HepG2 (cell line): ENCODE measurements around the gene FAM53B. TPM values are rescaled to one million over a fixed set of nuclear protein-coding genes. Genes with fewer than 3 reads are reported as not detected.
A peak's percentile ranks its signal among the peaks of the same experiment; 100 is the strongest.

Experiments
- ATM ChIP-seq: fragments of 450-650 bp; IDR thresholded peaks from 2 replicates; pipeline ENCODE4 v1.7.1; 2017; ENCODE audit warnings: mild to moderate bottlenecking, borderline replicate concordance
- ETV5 ChIP-seq: IDR thresholded peaks from 2 replicates; pipeline ENCODE4 v1.6.1; 2018; ENCODE audit warnings: missing biosample characterization, missing genetic modification reagents, inconsistent platforms, borderline replicate concordance
- FOSL1 ChIP-seq: sonication (generic); formaldehyde crosslinking; IDR thresholded peaks from 2 replicates; pipeline ENCODE4 v1.9.0; 2021; ENCODE audit warnings: missing genetic modification reagents, borderline replicate concordance
- FOXO1 ChIP-seq: sonication (generic); formaldehyde crosslinking; IDR thresholded peaks from 2 replicates; pipeline ENCODE4 v1.4.0; 2020; ENCODE audit warnings: missing genetic modification reagents
- HDAC2 ChIP-seq: sonication (generic); formaldehyde crosslinking; IDR thresholded peaks from 2 replicates; pipeline ENCODE4 v1.4.0; 2020; ENCODE audit warnings: missing genetic modification reagents
- IKZF4 ChIP-seq: sonication (generic); formaldehyde crosslinking; IDR thresholded peaks from 2 replicates; pipeline ENCODE4 v1.5.1; 2020; ENCODE audit warnings: borderline replicate concordance, mild to moderate bottlenecking, low read depth, missing genetic modification reagents; ENCODE audit errors: not compliant biosample characterization
- MAFK ChIP-seq, 2 experiments: IDR thresholded peaks in 1 of 2; conservative IDR thresholded peaks in 1 of 2; 2 replicates each; pipeline ENCODE4 v1.6.1; 2011; ENCODE audit warnings: improper control_type of control experiment in 2 of 2, low read length in 2 of 2
- MAX ChIP-seq: IDR thresholded peaks from 2 replicates; pipeline ENCODE4 v1.6.1; 2012; ENCODE audit warnings: inconsistent platforms
- MYC ChIP-seq: sonication (generic); formaldehyde crosslinking; IDR thresholded peaks from 2 replicates; pipeline ENCODE4 v1.9.0; 2021; ENCODE audit warnings: missing genetic modification reagents, borderline replicate concordance
- NAIF1 ChIP-seq: sonication (generic); formaldehyde crosslinking; IDR thresholded peaks from 2 replicates; pipeline ENCODE4 v1.5.0; 2020; ENCODE audit warnings: mild to moderate bottlenecking, missing genetic modification reagents, borderline replicate concordance
- PAXIP1 ChIP-seq: sonication (generic); formaldehyde crosslinking; conservative IDR thresholded peaks from 2 replicates; pipeline ENCODE4 v1.4.0; 2020; ENCODE audit warnings: mild to moderate bottlenecking, missing genetic modification reagents, moderate library complexity
- PHF21A ChIP-seq: sonication (generic); formaldehyde crosslinking; IDR thresholded peaks from 2 replicates; pipeline ENCODE4 v1.5.0; 2020; ENCODE audit warnings: mild to moderate bottlenecking, missing genetic modification reagents
- POLR2AphosphoS5 ChIP-seq: IDR thresholded peaks from 2 replicates; pipeline ENCODE4 v1.6.1; 2012; ENCODE audit warnings: low read depth, low read length
- PRMT3 ChIP-seq: sonication (generic); formaldehyde crosslinking; IDR thresholded peaks from 2 replicates; pipeline ENCODE4 v1.8.1; 2022; ENCODE audit warnings: low read depth, mild to moderate bottlenecking, moderate library complexity, missing genetic modification reagents, borderline replicate concordance
- TAF15 ChIP-seq: fragments of 200-400 bp; formaldehyde crosslinking; IDR thresholded peaks from one replicate; pipeline ENCODE4 v1.6.1; 2018; ENCODE audit warnings: mild to moderate bottlenecking, low read depth, low read length; ENCODE audit not compliant: poor library complexity, severe bottlenecking
- ZFP90 ChIP-seq: sonication (generic); formaldehyde crosslinking; IDR thresholded peaks from 2 replicates; pipeline ENCODE4 v1.8.0; 2022; ENCODE audit warnings: missing genetic modification reagents, mild to moderate bottlenecking, inconsistent platforms, borderline replicate concordance
- ZKSCAN5 ChIP-seq: sonication (generic); formaldehyde crosslinking; IDR thresholded peaks from 2 replicates; pipeline ENCODE4 v1.5.1; 2020; ENCODE audit warnings: mild to moderate bottlenecking, missing genetic modification reagents
- ZNF83 ChIP-seq: sonication (generic); formaldehyde crosslinking; IDR thresholded peaks from 2 replicates; pipeline ENCODE4 v1.4.0; 2020; ENCODE audit warnings: missing genetic modification reagents, mild to moderate bottlenecking, borderline replicate concordance
- polyA plus RNA-seq, 8 experiments: library from polyadenylated mRNA; depleted of rRNA in 3 of 8; stranded (reverse) in 7 of 8; unstranded in 1 of 8; fragments of >200 nt; fragmentation: Illumina TruSeq in 4 of 8; extraction: Trizol in 4 of 8; gene quantifications; 2 replicates each; pipeline versions ENCODE4 v1.2.1 to v1.2.3, GENCODE V29; 2011 to 2016; ENCODE audit warnings: low read depth in 4 of 8, missing spikeins in 1 of 8, mixed read lengths in 1 of 8; ENCODE audit not compliant: insufficient read depth in 1 of 8
- total RNA-seq, 5 experiments: library from RNA; depleted of rRNA; stranded (reverse); fragments of >200 nt; fragmentation: Illumina TruSeq; extraction: Trizol; gene quantifications; 2 replicates each; pipeline ENCODE4 v1.2.3, GENCODE V29; 2016; ENCODE audit warnings: low read depth in 1 of 5
- TF ChIP-seq, protein P1 (sequence below): sonication (generic); formaldehyde crosslinking; IDR thresholded peaks from 2 replicates; pipeline ENCODE4 v1.8.1; 2023; ENCODE audit warnings: mild to moderate bottlenecking, moderate library complexity, missing genetic modification reagents
- TF ChIP-seq, protein P2 (sequence below): sonication (generic); formaldehyde crosslinking; IDR thresholded peaks from 2 replicates; pipeline ENCODE4 v1.4.0; 2020; ENCODE audit warnings: missing genetic modification reagents, borderline replicate concordance

The FAM53B gene
- total and polyA plus RNA-seq, 2 of the 13 experiments (the other 11 are each of a cell fraction or from before 2014, with no cell fraction given), result 6.4 to 19.3 TPM

DNA sequence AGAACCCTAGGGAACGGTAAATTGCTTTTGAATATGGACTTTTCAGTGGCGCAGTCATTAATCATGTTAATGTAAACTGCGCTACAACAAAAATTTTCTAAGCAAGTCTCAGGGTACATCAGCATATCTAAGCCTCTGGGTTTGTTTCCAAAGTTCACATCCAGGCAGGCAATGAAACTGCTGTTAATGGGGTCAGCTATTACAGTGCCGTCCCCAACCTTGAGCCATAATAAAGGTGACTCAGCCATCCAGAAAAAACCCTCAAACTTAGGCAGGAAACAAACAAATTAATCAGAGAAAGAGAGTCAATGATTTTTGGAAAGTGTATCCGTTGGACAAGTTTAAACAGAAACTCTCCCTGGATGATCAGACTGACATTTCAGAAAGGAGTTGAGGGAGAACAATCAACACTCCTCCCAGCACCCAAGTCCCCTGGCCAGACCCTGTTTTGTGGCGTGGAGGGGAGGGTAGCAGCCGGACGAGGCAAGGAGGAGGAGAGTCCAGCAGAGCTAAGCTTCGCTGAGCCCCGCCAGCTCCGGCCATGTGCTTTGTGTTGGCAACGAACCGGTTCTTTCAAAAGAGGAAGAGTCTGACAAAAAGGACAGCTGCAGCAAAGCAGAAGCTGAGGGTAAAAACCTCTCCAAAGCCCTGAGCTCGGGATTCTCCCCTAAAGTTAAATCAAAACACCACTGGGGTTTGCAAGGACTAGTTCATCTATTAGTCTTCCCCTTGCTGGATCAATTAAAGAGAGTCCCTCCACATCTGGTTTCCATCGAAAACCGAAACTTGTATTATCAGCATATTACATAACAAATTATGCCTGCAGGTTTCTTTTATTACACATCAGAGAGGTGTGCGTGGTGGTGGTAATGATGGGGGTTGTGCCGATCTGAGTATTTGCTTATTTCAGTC, 3.6 kb downstream of the FAM53B start (continued):
- TF ChIP-seq PAXIP1 (CRISPR knock-in tag) (0 out of 2 replicates have a peak, but pooled peaks have one; percentile 24), ZKSCAN5 (CRISPR knock-in tag) (peak; percentile 39; the same call in 1 of the 2 replicates), MAX (peak; percentile 75), PRMT3 (CRISPR knock-in tag) (no peak), ZFP90 (CRISPR knock-in tag) (0 out of 2 replicates have a peak, but pooled peaks have one; percentile 35), ETV5 (CRISPR knock-in tag) (peak; percentile 16; the same call in 1 of the 2 replicates), MYC (CRISPR knock-in tag) (peak; percentile 31; the same call in 1 of the 2 replicates), MAFK (conservative IDR thresholded peaks at IDR 0.05 in 1 of 2, IDR thresholded peaks at IDR 0.05 in 1 of 2; ENCODE audit: low read length in 2 of 2) (peak; percentile 28 to 56; a peak in 2 of 4 replicates), ZNF83 (no peak), POLR2AphosphoS5 (no peak), PHF21A (CRISPR knock-in tag) (peak; percentile 54), IKZF4 (CRISPR knock-in tag) (peak; percentile 42), ATM (no peak), FOSL1 (CRISPR knock-in tag) (peak; percentile 20; the same call in 1 of the 2 replicates), NAIF1 (CRISPR knock-in tag) (no peak), FOXO1 (0 out of 2 replicates have a peak, but pooled peaks have one; percentile 12), TAF15 (no peak), HDAC2 (CRISPR knock-in tag) (peak; percentile 26; the same call in 1 of the 2 replicates)
- TF ChIP-seq, protein P1, sequence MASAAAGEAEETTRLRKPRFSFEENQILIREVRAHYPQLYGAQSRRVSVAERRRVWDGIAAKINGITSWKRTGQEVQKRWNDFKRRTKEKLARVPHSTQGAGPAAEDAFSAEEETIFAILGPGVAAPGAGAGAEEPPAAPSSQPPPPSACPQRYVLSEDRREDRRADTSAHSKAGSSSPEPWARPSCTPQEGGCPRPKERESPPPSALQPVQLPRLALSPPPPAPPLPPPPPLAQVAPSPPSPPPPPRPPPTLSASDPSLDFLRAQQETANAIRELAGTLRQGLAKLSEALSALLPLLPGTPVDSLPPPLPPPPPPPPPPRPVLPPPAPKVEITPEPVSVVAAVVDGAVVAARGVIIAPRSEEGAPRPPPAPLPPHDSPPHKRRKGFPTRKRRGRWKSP (CRISPR knock-in tag), result 0 out of 2 replicates have a peak, but pooled peaks have one; percentile 23
- TF ChIP-seq, protein P2, sequence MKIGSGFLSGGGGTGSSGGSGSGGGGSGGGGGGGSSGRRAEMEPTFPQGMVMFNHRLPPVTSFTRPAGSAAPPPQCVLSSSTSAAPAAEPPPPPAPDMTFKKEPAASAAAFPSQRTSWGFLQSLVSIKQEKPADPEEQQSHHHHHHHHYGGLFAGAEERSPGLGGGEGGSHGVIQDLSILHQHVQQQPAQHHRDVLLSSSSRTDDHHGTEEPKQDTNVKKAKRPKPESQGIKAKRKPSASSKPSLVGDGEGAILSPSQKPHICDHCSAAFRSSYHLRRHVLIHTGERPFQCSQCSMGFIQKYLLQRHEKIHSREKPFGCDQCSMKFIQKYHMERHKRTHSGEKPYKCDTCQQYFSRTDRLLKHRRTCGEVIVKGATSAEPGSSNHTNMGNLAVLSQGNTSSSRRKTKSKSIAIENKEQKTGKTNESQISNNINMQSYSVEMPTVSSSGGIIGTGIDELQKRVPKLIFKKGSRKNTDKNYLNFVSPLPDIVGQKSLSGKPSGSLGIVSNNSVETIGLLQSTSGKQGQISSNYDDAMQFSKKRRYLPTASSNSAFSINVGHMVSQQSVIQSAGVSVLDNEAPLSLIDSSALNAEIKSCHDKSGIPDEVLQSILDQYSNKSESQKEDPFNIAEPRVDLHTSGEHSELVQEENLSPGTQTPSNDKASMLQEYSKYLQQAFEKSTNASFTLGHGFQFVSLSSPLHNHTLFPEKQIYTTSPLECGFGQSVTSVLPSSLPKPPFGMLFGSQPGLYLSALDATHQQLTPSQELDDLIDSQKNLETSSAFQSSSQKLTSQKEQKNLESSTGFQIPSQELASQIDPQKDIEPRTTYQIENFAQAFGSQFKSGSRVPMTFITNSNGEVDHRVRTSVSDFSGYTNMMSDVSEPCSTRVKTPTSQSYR (CRISPR knock-in tag), result no peak
